Erythroblast (primary cell): ENCODE results near the gene DDX41.

ENCODE experiments used
- GATA1 ChIP-seq: IDR thresholded peaks from 2 replicates; pipeline ENCODE4 v1.6.1; 2011; ENCODE audit warnings: low read depth, mild to moderate bottlenecking, control low read depth, low read length, moderate library complexity
- POLR2A ChIP-seq: IDR thresholded peaks from 2 replicates; pipeline ENCODE4 v1.6.1; 2011; ENCODE audit warnings: mild to moderate bottlenecking, low read length

DNA sequence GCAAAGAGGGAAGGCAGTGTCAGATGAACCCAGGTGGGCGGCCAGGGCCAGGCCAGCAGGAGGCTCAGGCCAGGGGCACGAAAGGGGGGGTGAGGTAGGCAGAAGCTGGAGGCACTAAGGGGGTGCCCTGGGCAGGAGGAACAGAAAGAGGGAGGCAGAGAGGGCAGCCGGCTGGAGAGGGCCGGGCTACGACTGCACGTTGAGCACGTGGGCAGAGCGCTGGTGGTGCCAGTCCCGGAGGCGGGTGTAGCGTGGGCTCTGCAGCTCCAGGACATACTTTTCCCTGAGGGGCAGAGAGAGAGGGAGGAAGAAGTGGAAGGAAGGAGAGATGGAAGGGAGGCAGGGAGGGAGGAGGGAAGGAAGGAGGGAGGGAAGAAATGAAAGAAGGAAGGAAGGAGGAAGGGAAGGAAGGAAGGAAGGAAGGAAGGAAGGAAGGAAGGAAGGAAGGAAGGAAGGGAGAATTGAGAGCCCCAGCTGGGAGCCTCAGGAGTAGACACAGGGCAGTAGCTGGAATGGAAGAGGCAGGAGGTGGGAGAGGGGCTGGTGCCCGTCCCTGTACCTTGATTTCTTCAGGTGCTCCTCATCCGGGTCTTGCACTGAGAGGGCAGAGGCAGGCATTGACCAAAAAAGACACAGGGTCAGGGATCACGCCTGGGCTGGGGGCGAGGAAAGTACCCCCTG lies 26.3 kb downstream of the DDX41 start:
- TF ChIP-seq POLR2A (no peak), GATA1 (no peak)
